HG02840 (cell line): Measurements from ENCODE around the gene FYN.
"Not testable (repeated sequence)": the region's sequence is repeated elsewhere in the genome, so short reads cannot be mapped to it uniquely, and the experiment has no call there.

ENCODE experiments used
- ATAC-seq: cut with Tn5 transposase; IDR thresholded peaks from one replicate; pipeline ENCODE4 v1.9.1; 2021; ENCODE audit warnings: mild to moderate bottlenecking, moderate library complexity, moderate number of reproducible peaks; ENCODE audit not compliant: unreplicated experiment, low FRiP score

Gene FYN

GRCh38 chr6:111692327-111693164, 180.7 kb downstream of the FYN start:
- ATAC-seq, result no peak

DNA sequence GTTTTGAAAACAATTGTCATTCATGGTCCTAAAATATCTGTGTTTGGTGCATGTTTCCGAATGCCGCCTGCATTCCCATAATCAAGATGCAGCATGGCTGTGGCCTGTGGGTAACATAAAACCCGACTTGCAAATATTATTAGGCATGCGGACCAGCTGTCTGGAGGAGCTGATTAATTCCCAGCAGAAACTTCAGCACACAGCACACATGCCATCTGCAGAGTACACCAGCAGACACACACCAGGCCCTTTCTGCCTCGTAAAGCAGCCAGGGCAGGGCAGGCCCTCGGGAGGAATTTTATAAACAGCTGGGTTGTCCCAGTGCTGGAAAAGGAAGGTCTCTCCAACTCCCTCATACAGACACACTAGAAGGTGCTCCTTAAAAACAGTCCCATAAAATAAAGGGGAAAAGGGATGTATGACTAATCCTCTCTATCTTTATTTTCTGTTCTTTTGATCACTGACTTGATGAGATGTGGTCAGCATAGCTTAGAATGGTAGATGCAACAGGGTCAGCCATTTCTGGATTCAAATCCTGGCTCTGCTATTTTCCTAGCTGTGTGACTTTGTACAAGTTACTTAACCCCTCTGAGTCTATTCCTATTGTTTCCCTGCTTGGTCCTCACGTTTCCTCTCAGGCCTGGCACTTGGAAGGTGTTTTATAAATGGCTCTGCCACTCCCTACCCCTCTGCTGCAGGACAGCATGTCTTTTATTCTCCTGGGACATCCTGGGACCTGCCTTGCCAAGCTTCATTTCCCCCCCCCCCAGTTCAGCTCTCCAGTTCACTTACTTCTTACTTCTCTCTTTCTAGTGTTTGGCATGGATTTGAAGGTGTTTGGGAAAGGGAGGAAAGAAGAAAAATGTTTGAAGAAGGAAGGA, 181.7 kb downstream of the FYN start:
- ATAC-seq, result no peak

DNA sequence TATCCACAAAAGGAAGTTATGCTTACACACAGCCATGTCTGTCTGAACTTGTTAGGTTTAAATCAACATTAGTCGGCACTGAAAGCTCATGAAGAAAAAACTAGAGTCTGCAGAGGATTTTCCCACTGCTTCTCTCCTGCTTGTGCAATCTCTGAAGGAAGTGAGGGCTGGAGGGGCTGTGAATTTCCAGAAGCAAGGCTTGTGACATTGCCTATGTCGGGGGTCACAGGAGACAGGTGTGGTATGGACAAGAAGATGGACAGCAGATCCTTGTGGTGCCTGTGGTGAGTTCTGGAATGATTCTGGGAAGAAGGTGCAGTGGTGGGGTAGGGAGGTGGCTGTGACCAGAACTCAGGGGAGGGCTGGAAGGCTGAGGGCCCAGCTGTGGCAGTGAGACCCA, 183.3 kb downstream of the FYN start:
- no peak for ATAC-seq

DNA sequence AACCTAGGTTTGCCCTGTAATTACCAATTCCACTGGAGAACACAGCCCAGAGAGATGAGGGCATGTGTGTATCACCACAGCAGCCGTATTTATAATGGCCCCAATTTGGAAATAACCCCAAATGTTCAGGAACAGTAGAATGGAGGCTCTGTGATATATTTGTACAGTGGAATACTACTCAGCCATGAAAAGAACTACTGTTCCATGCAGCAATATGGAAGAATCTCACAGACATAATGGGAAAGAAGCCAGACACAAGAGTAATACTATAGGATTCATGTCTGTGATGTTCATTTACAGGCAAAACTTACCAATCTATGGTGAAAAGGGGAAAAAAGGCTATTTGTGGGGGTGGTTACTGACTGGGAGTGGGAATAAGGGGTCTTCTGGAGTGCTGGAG, 183.8 kb downstream of the FYN start:
- ATAC-seq, result no peak

DNA sequence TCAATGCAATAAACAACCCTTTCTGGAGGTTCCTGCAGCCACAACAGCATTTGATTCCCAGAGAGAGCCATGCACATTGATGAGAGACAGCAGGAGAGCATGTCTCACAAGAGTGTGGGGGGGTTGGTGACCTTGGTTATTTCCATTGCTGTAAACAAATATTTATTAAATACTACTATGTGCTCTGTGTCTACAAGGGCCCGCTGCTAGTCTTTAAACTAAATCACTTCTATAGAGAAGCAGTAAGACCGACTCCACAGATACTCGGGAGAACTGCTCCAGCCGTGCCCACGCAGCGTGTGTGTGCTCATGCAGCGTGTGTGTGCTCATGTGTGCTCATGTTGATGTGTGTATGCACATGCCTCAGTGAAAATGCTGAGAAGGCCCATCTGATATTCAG, 184.9 kb downstream of the FYN start:
- no peak for ATAC-seq

- no peak for ATAC-seq
Measured at GRCh38 chr6:111687652-111688051, 185.6 kb downstream of the FYN start.

DNA sequence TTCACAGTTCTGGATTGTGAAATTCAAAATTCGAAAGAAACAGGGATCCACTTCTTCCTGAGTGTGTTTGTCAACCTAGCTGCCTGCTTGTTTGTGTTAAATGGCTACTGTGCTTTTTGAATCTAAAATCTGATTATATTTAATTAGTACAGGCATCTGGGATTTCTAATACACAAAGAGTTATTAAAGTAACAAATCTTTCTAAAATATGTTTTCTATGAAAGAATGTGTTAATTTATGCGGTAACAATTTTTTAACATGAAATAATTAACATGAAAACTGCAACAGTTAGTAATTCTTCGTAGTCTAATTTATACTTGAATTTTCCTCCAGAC, 186.4 kb downstream of the FYN start:
- no peak for ATAC-seq

GRCh38 chr6:111686249-111686931, 186.9 kb downstream of the FYN start:
- ATAC-seq, result no peak

- no peak for ATAC-seq
Measured at GRCh38 chr6:111685526-111685925, 187.7 kb downstream of the FYN start.

GRCh38 chr6:111685058-111685457, 188.2 kb downstream of the FYN start:
- no peak for ATAC-seq

GRCh38 chr6:111683749-111684267, 189.4 kb downstream of the FYN start:
- no peak for ATAC-seq

DNA sequence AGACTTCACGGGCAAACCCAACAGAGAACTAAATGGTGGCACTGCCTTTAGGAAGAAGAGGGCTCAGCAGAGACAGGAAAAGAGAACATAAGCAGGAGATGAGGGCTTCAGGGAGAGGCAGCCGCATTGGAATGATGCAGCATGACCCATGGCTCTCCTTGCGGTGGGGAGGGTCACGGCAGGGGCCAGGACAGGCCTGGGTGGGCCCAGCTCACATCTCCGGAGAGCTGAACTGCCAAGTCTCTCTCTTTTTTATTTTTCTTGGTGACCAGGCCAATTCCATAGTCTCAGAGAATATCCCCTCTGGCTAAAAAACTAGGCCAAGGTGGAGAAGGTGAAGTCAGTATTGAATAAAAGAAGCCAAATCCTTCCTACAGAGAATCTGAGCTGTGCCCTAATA, 190.1 kb downstream of the FYN start:
- no peak for ATAC-seq

- ATAC-seq, result no peak
Measured at GRCh38 chr6:111681860-111682259, 191.4 kb downstream of the FYN start.

DNA sequence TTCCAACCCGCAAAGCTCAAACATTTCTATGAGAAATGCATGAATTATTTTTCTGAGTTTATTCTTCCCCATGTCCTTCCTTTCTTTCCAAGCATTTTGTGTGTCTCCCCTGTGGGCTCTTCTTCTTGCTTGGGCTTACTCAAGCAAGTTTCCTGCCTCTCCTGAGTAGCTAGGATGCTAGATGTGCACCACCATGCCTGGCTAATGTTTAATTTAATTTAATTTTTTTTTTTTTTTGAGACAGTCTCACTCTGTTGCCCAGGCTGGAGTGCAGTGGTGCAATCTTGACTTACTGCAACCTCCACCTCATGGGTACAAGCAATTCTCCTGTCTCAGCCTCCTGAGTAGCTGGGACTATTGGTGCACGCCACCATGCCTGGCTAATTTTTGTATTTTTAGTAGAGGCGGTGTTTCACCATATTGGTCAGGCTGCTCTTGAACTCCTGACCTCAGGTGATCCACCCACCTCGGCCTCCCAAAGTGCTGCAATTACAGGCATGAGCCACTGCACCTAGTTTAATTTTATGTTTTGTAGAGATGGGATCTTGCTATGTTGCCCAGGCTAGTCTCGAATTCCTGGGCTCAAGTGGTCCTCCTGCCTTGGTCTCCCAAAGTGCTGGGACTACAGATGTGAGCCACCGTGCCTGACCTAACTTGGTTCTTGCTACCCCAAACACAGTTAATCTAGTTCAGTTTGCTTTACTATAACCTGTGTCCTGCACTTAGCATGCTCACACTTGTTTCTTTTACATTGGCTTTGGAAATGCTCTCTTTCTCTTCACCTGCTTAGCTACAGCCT, 192.2 kb downstream of the FYN start:
- not testable (repeated sequence) for ATAC-seq

DNA sequence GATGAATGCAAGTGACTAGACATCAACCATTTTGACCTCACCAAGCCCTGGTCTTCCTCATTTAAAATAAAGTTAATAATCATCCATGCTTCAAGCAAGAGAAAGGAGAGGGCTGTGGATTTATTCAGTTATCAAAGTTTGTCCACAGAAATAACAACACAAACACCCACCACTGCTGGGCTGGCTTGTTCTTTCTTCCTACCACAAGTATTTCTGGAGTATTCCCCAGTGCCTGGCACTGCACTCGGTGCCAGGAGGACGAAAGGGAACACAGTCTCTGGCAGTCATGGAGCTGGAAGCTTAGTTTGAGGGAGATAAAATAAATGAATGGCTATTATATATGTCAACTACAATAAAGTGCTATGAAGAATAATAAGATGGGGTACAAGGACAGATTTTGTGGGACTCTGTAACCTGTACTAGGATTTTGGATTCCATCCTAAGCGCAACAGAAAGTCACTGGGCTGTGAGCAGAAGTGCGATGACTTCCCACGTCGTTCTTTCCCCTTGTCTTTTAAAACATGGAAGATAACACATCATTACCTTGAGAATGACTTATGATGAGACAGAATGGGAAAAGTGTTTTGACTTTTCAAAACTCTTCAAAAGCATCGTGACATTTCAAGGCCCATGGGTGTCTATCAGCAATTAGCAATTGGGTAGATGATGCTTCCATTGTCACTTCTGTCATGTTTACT, 193.1 kb downstream of the FYN start:
- no peak for ATAC-seq

DNA sequence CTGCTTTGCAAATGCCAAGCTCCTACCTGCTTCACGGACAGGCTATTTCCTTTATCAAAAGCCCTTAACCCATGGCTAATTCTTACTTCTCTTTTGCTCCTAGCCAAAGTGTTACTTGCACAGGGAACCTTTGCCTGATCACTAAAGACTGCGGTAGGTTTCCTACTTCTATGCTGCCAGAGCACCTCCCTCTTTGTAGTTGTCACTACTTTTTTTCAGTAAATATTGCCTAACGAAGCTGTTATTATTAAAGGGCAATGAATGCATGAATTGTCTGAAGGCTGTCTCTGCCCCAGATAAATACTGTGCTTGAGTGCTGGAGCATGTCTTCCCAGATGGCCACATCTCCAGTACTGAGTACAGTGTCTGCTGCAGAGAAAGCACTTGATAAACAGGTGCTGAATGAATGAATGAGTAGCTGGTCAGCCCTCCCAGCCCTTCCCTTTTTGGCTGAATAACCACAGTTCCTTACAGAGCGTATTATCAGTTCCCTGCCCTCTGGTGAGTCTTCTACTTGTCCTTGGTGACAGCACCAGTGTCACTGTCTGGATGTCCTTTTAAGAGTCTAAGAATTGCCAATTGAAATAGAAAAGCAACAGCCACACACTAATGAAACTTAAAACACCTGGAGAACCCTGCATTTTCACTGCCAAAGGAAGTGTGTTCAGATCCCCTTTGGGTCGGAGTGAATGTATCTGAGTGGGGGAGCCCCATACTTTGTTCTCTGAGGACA, 194.0 kb downstream of the FYN start:
- ATAC-seq, result no peak

DNA sequence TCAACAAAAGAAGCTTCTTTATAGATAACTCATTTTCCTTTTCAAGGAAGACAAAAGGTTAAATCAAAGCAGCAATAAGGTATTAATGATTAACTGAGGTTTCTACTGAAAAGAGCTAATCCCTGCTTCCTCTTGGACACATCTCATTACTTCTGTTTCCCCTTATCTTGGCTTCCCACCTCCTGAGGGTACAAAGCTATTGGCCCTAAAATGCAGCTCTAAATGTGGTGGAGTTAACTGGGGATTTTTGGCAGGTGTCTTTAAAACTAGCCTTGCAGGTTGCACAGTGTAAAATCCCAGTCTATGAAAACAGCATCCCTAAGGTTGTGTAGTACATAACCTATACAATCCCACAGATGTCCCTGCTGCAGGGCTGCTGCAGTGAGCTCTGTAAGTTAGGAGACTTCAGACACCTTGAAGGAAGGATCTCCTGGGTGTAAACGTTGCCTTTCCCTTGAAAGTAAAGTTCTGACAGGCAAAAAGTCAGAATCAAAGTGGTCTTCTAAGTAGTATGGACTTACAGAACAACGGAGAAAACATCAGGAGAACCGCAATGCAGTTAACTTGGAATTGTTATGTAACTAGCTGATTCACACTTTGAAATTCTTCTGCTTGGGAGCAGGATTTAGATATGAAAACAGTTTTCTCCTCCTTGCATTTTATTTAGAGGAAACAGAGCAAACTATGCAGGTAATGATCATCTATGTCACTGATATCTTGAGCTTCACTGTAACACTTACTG, 195.8 kb downstream of the FYN start:
- ATAC-seq, result no peak

DNA sequence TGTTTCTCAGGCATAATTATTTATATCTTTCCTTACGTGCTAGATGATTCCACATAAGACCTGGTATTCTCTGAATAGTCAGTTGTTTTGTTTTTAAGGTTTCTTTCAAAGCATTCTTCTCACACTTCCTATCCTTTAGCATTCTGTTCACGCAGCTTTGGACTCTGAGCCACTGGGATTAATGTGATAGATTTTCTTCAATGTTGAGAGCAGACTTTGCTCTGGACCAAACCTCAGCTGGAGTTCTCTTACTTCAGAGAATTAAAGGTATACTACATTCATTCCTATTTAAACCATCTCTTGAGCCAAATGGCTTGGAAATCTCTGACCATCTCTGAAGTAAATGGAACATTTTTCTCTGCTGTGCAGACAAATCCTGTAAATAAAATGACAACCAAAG, 196.9 kb downstream of the FYN start:
- no peak for ATAC-seq
